ENCODE results near the gene OPRM1. TPM values are rescaled to one million over a fixed set of nuclear protein-coding genes. Genes with fewer than 3 reads are reported as not detected.

The OPRM1 gene
- total RNA-seq, 1 donor from 2014 or later: not detected

DNA sequence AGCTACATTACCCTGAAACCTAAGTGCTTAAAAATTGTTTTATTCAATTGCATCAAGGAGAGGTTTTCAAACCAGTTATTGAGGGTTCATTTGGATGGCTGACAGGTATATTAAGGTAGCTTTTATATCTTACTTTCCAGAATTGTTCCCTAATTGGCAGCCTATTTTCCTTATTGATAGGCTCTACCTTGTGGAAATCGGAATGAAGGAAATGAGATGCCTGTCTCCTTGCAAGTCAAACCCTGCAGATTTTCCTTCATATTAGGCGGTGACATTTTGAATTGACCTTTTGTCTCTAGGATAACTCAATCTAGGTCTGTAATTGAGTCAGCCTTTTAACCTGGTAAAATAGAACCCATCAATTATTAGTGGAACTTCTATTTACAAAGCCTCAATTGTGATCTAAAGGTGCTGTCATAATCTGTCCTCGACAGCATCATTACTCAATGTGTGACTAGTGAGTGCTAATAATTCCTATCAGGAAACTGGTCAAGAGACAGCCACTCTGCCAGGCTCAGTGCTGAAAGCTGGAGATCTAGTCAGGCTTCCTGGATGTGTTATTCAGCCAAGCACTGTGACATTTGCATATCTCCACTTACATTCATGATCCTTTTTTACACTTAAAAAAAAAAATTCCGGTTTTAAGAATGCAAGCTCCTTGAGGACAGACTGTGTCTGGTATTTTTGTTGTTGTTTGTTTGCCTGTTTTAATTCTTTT, 20.1 kb downstream of the OPRM1 start:
- Mint-ChIP-seq H3K4me3 (ENCODE audit: unreplicated experiment) (no peak overlapping the region), H3K27ac (ENCODE audit: unreplicated experiment) (no peak overlapping the region), H3K36me3 (ENCODE audit: low read depth, unreplicated experiment) (no peaks in the 10 kb centered on the region), H3K9me3 (ENCODE audit: unreplicated experiment) (no peaks in the 10 kb centered on the region), H3K27me3 (ENCODE audit: unreplicated experiment) (peaks cover 2% of the 10 kb centered on the region), H3K4me1 (ENCODE audit: unreplicated experiment) (no peaks in the 10 kb centered on the region)
- TF ChIP-seq CTCF (IDR thresholded peaks at IDR 0.05; ENCODE audit: unreplicated experiment): no peak
- DNase-seq (ENCODE audit: low spot score): no peak

DNA sequence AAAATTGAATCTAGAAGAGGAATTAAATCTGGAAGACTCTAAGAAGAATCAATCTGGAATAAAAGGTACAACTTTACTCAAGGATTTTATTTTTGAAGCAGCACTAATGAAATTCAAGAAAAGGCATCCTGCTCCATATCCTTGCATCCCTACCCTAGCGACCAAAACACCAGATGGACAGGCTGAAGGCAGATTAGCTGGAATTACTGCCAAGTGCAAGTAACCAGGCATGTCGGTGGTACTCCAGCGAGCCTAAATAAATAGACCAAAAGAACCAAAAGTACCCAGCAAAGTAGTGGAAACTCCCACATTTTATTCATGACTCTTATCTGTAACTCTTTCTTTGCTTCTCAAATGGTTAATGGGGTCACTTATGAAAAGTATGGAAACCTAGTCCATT, 21.0 kb downstream of the OPRM1 start:
- H3K27ac Mint-ChIP-seq (ENCODE audit: unreplicated experiment): no peak overlapping the region
- TF ChIP-seq CTCF (IDR thresholded peaks at IDR 0.05; ENCODE audit: unreplicated experiment): no peak

GRCh38 chr6:154070041-154070440, 31.0 kb downstream of the OPRM1 start:
- no peaks in the 10 kb centered on the region for H3K9me3 Mint-ChIP-seq (ENCODE audit: unreplicated experiment)
- H3K4me3 Mint-ChIP-seq (ENCODE audit: unreplicated experiment): no peak overlapping the region
- H3K36me3 Mint-ChIP-seq (ENCODE audit: low read depth, unreplicated experiment): no peaks in the 10 kb centered on the region
- no peak for DNase-seq (ENCODE audit: low spot score)
- no peaks in the 10 kb centered on the region for H3K4me1 Mint-ChIP-seq (ENCODE audit: unreplicated experiment)
- no peak overlapping the region for H3K27ac Mint-ChIP-seq (ENCODE audit: unreplicated experiment)
- TF ChIP-seq CTCF (IDR thresholded peaks at IDR 0.05; ENCODE audit: unreplicated experiment): no peak
- H3K27me3 Mint-ChIP-seq (ENCODE audit: unreplicated experiment): peaks cover 3% of the 10 kb centered on the region

More for the DNA sequence above, 21.0 kb downstream of the OPRM1 start:
- no peak overlapping the region for H3K4me3 Mint-ChIP-seq (ENCODE audit: unreplicated experiment)
- H3K9me3 Mint-ChIP-seq (ENCODE audit: unreplicated experiment): no peaks in the 10 kb centered on the region
- H3K4me1 Mint-ChIP-seq (ENCODE audit: unreplicated experiment): no peaks in the 10 kb centered on the region
- H3K36me3 Mint-ChIP-seq (ENCODE audit: low read depth, unreplicated experiment): no peaks in the 10 kb centered on the region
- peaks cover 2% of the 10 kb centered on the region for H3K27me3 Mint-ChIP-seq (ENCODE audit: unreplicated experiment)
- DNase-seq (ENCODE audit: low spot score): no peak

DNA sequence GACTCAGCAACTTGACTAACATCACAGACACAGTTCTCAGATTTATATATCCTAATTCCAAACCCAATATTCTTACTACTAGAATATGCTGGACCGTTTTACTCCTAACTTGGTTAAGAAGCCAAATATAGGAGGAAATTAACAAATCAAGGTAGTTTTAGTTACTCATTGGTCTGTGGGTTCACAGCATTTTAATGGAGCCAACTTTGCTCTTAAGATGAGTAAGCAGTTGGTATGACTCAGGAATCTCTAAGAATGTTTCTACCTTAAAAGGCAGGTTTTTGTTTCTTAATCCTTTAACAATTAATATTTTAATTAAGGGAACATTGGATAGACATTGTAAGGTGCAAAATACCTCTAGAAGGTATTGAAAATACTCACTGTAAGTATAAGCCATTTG, 31.6 kb downstream of the OPRM1 start:
- Mint-ChIP-seq H3K4me3 (ENCODE audit: unreplicated experiment) (no peak overlapping the region), H3K9me3 (ENCODE audit: unreplicated experiment) (no peaks in the 10 kb centered on the region), H3K4me1 (ENCODE audit: unreplicated experiment) (no peaks in the 10 kb centered on the region), H3K36me3 (ENCODE audit: low read depth, unreplicated experiment) (no peaks in the 10 kb centered on the region), H3K27me3 (ENCODE audit: unreplicated experiment) (peaks cover 3% of the 10 kb centered on the region), H3K27ac (ENCODE audit: unreplicated experiment) (no peak overlapping the region)
- no peak for DNase-seq (ENCODE audit: low spot score)
- no peak for TF ChIP-seq CTCF (IDR thresholded peaks at IDR 0.05; ENCODE audit: unreplicated experiment)

GRCh38 chr6:154071236-154071635, 32.2 kb downstream of the OPRM1 start:
- no peak overlapping the region for H3K27ac Mint-ChIP-seq (ENCODE audit: unreplicated experiment)
- no peaks in the 10 kb centered on the region for H3K9me3 Mint-ChIP-seq (ENCODE audit: unreplicated experiment)
- TF ChIP-seq CTCF (IDR thresholded peaks at IDR 0.05; ENCODE audit: unreplicated experiment): no peak
- no peaks in the 10 kb centered on the region for H3K4me1 Mint-ChIP-seq (ENCODE audit: unreplicated experiment)
- no peak for DNase-seq (ENCODE audit: low spot score)
- H3K4me3 Mint-ChIP-seq (ENCODE audit: unreplicated experiment): no peak overlapping the region
- no peaks in the 10 kb centered on the region for H3K36me3 Mint-ChIP-seq (ENCODE audit: low read depth, unreplicated experiment)
- H3K27me3 Mint-ChIP-seq (ENCODE audit: unreplicated experiment): peaks cover 3% of the 10 kb centered on the region

Data from endothelial cell (in vitro differentiated cells).